Neural progenitor cell (in vitro differentiated cells): ENCODE results near the gene IRS1. TPM values are rescaled to one million over a fixed set of nuclear protein-coding genes. Genes with fewer than 3 reads are reported as not detected.

Experiments used
- DNase-seq: peaks from one replicate; pipeline ENCODE4 v3.0.0-alpha.2; 2016; ENCODE audit warnings: low spot score
- H2AFZ ChIP-seq: fragments of 200-600 bp; sonication (generic); replicated peaks from 2 replicates; pipeline ENCODE4 v1.6.1; 2016; ENCODE audit warnings: antibody characterized with exemption
- H3F3A ChIP-seq: fragments of 200-600 bp; sonication (generic); 2 replicates; pipeline ENCODE4 v1.6.1; 2016; ENCODE audit warnings: antibody characterized with exemption, low read depth
- H3K27ac ChIP-seq: fragments of 200-600 bp; sonication (generic); 2 replicates; pipeline ENCODE4 v1.5.1; 2016; ENCODE audit warnings: mild to moderate bottlenecking
- H3K27me3 ChIP-seq: fragments of 200-600 bp; sonication (generic); 2 replicates; pipeline ENCODE4 v1.6.1; 2016; ENCODE audit warnings: mild to moderate bottlenecking, moderate library complexity
- H3K36me3 ChIP-seq: fragments of 200-600 bp; sonication (generic); 2 replicates; pipeline ENCODE4 v1.5.1; 2016
- H3K4me1 ChIP-seq: fragments of 200-600 bp; sonication (generic); 2 replicates; pipeline ENCODE4 v1.6.1; 2016; ENCODE audit warnings: mixed run types
- H3K4me2 ChIP-seq: fragments of 200-600 bp; sonication (generic); 2 replicates; pipeline ENCODE4 v1.6.1; 2016
- H3K4me3 ChIP-seq: fragments of 200-600 bp; sonication (generic); 2 replicates; pipeline ENCODE4 v1.5.1; 2016
- H3K79me2 ChIP-seq: fragments of 200-600 bp; sonication (generic); 2 replicates; pipeline ENCODE4 v1.6.1; 2016; ENCODE audit warnings: low read depth
- H3K9ac ChIP-seq: fragments of 200-600 bp; sonication (generic); 2 replicates; pipeline ENCODE4 v1.6.1; 2016
- H3K9me3 ChIP-seq: fragments of 200-600 bp; sonication (generic); 2 replicates; pipeline ENCODE4 v1.5.1; 2016; ENCODE audit warnings: low read depth
- H4K20me1 ChIP-seq: fragments of 200-600 bp; sonication (generic); 2 replicates; pipeline ENCODE4 v1.6.1; 2016; ENCODE audit warnings: low read depth
- H3K27ac Mint-ChIP-seq: 3 replicates; pipeline ENCODE4 v1.8.0; 2021; ENCODE audit warnings: mixed read lengths
- H3K27me3 Mint-ChIP-seq: 2 replicates; pipeline ENCODE4 v1.8.0; 2022; ENCODE audit warnings: low read depth, mild to moderate bottlenecking, inconsistent platforms, moderate library complexity, mixed read lengths; ENCODE audit not compliant: insufficient read depth
- H3K36me3 Mint-ChIP-seq: 3 replicates; pipeline ENCODE4 v1.8.0; 2021; ENCODE audit warnings: mixed read lengths
- H3K4me1 Mint-ChIP-seq: 3 replicates; pipeline ENCODE4 v1.8.0; 2021; ENCODE audit warnings: mixed read lengths
- H3K4me3 Mint-ChIP-seq: 3 replicates; pipeline ENCODE4 v1.8.0; 2021; ENCODE audit warnings: mild to moderate bottlenecking, moderate library complexity, mixed read lengths
- H3K9me3 Mint-ChIP-seq: 3 replicates; pipeline ENCODE4 v1.8.0; 2020; ENCODE audit warnings: mixed read lengths
- EZH2 ChIP-seq: fragments of 200-600 bp; sonication (generic); IDR thresholded peaks from 2 replicates; pipeline ENCODE4 v1.6.1; 2017; ENCODE audit warnings: antibody characterized with exemption, mild to moderate bottlenecking, moderate library complexity
- total RNA-seq: library from RNA; depleted of rRNA; stranded (reverse); fragments of >200 nt; gene quantifications from 2 replicates; pipeline ENCODE4 v1.2.3, GENCODE V29; 2015; ENCODE audit warnings: low replicate concordance
- TF ChIP-seq, protein P1 (sequence below): fragments of 200-600 bp; sonication (generic); IDR thresholded peaks from 2 replicates; pipeline ENCODE4 v1.5.1; 2017; ENCODE audit warnings: antibody characterized with exemption, mild to moderate bottlenecking

Gene IRS1
- total RNA-seq, 1 donor from 2014 or later: 8.4 TPM

- Histone ChIP-seq H2AFZ (no peak overlapping the region), H3K9me3 (no peaks in the 10 kb centered on the region), H3K36me3 (no peaks in the 10 kb centered on the region), H3K27me3 (no peaks in the 10 kb centered on the region), H3K4me2 (no peak overlapping the region), H3K27ac (no peak overlapping the region), H3K79me2 (no peaks in the 10 kb centered on the region), H3K9ac (no peak overlapping the region), H3K4me3 (no peak overlapping the region), H3K4me1 (peaks cover 2% of the 10 kb centered on the region), H4K20me1 (no peaks in the 10 kb centered on the region), H3F3A (no peaks in the 10 kb centered on the region)
- no peak overlapping the region for H3K27ac Mint-ChIP-seq
- peaks cover 13% of the 10 kb centered on the region for H3K9me3 Mint-ChIP-seq
- TF ChIP-seq, protein P1, sequence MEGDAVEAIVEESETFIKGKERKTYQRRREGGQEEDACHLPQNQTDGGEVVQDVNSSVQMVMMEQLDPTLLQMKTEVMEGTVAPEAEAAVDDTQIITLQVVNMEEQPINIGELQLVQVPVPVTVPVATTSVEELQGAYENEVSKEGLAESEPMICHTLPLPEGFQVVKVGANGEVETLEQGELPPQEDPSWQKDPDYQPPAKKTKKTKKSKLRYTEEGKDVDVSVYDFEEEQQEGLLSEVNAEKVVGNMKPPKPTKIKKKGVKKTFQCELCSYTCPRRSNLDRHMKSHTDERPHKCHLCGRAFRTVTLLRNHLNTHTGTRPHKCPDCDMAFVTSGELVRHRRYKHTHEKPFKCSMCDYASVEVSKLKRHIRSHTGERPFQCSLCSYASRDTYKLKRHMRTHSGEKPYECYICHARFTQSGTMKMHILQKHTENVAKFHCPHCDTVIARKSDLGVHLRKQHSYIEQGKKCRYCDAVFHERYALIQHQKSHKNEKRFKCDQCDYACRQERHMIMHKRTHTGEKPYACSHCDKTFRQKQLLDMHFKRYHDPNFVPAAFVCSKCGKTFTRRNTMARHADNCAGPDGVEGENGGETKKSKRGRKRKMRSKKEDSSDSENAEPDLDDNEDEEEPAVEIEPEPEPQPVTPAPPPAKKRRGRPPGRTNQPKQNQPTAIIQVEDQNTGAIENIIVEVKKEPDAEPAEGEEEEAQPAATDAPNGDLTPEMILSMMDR: no peak
- no peak for TF ChIP-seq EZH2
- DNase-seq: no peak
- no peak overlapping the region for H3K4me3 Mint-ChIP-seq
- H3K4me1 Mint-ChIP-seq: peaks cover 14% of the 10 kb centered on the region
- H3K36me3 Mint-ChIP-seq: no peaks in the 10 kb centered on the region
- H3K27me3 Mint-ChIP-seq: peaks cover 4% of the 10 kb centered on the region
Observed at GRCh38 chr2:226683196-226683595, 116.4 kb downstream of the IRS1 start.

Other genes starting within 250 kb of the IRS1 start
- gene RHBDD1, start 36.2 kb upstream of the IRS1 start, total RNA-seq: 13.8 and 15.1 TPM in 2 replicates